ENCODE results near the gene DHRS7B. TPM values are rescaled to one million over a fixed set of nuclear protein-coding genes. Genes with fewer than 3 reads are reported as not detected.
"Not testable (repeated sequence)": the region's sequence is repeated elsewhere in the genome, so short reads cannot be mapped to it uniquely, and the experiment has no call there.

The DHRS7B gene
- total RNA-seq, 2 experiments from 2014 or later, result 18.8 to 19.0 TPM

DNA sequence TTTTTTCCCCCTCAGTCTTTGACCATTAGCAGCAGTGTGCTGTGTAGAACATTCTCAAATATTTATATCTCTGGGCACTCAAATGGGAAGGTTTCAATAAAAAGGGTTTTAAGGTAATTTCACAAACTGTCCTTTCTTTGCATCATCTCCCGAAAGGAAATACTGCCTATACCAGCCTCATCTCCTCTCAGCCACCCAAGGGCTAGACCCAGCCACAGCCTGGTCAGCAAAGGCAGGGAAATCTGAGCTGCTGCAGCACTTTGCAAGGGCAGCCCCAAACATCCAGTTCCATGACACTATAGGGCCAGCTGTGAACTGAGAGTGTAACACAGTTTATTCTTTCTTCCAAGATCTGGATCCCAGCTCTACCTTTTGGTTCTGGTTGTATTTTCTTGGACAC lies 58.3 kb downstream of the DHRS7B start:
- Mint-ChIP-seq H3K9me3 (ENCODE audit: low read depth) (no peaks in the 10 kb centered on the region), H3K4me3 (no peak overlapping the region), H3K27ac (no peak overlapping the region), H3K27me3 (no peaks in the 10 kb centered on the region), H3K4me1 (peaks cover 5% of the 10 kb centered on the region), H3K36me3 (peaks cover 6% of the 10 kb centered on the region)
- ATAC-seq (no peak), DNase-seq (no peak)
- CTCF ChIA-PET, result interaction anchor here (1.3 kb wide), 1 partner anchor 9 kb away, joined by 3 read pairs; no protein-coding TSS in a partner anchor

DNA sequence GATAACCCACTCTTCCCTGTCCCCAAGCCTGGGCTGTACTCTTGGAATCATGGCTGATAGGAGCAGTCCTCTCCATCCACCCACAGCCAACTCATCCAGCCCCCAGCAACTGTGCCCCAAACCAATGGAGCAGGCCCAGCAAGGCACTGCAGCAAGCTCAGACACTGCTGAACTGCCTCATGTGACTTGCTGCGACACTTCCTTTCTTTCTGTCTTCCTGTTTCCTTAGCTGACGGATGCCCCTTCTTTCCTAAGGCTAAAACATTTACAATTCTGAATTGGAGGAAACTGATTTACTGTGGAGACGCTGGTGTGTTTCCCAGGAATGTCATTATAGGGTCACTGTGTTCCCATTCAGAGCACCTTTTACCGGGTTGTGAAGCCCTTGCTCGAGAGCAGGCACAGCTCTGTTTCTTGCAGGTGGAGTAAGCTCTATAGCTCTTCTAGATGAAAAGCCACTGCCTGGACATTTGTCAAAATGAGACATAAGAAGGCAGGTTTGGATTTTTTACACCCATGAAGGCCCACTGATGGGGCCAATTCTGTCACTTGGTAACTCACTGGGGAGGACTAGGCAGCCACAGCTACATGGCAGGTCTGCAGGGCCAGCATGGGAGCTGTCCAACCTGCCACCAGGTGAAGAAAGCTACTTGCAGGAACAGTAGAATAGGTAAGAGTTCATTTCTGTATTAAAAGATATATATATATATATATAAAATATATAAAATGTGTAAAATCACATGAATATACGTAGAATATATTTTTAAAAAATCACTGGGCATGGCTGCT lies 59.8 kb downstream of the DHRS7B start:
- Mint-ChIP-seq H3K9me3 (ENCODE audit: low read depth) (no peaks in the 10 kb centered on the region), H3K36me3 (peaks cover 8% of the 10 kb centered on the region), H3K4me1 (peaks cover 5% of the 10 kb centered on the region), H3K27ac (no peak overlapping the region), H3K4me3 (no peak overlapping the region), H3K27me3 (no peaks in the 10 kb centered on the region)
- ATAC-seq, result no peak
- DNase-seq, result no peak
- CTCF ChIA-PET, result no interaction called here

DNA sequence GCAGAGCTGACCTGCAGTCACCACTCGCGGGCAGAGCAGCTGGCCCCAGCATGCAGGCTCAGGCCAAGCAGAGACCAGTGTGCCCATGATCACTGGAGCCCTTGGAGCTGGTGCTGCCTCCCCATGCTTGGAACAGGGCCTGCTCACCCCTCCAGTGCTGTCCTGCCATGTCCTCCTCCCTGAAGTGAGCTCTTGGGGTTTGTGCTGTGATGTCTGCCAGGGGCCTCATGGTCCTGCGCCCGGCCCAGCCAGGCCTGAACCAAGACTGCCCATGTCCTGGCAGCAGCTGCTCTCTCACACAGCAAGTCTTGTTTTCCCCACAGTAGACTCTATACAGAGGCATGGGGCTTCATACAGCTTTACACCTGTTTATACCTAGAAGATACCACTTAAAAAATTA lies 62.6 kb downstream of the DHRS7B start:
- ATAC-seq, result no peak
- CTCF ChIA-PET, result interaction anchor here (0.7 kb wide), 1 partner anchor 92 kb away, joined by 3 read pairs; no protein-coding TSS in a partner anchor
- H3K27me3 Mint-ChIP-seq, result no peaks in the 10 kb centered on the region
- peaks cover 7% of the 10 kb centered on the region for H3K36me3 Mint-ChIP-seq
- peaks cover 17% of the 10 kb centered on the region for H3K4me1 Mint-ChIP-seq
- no peak overlapping the region for H3K27ac Mint-ChIP-seq
- no peak overlapping the region for H3K4me3 Mint-ChIP-seq
- DNase-seq, result no peak
- no peaks in the 10 kb centered on the region for H3K9me3 Mint-ChIP-seq (ENCODE audit: low read depth)

- Mint-ChIP-seq H3K4me3 (no peak overlapping the region), H3K9me3 (ENCODE audit: low read depth) (no peaks in the 10 kb centered on the region), H3K4me1 (peaks cover 18% of the 10 kb centered on the region), H3K27ac (no peak overlapping the region), H3K27me3 (no peaks in the 10 kb centered on the region), H3K36me3 (peaks cover 7% of the 10 kb centered on the region)
- CTCF ChIA-PET, result interaction anchor here (0.7 kb wide), 1 partner anchor 92 kb away, joined by 3 read pairs; no protein-coding TSS in a partner anchor
- no peak for ATAC-seq
- no peak for DNase-seq
Observed at GRCh38 chr17:21190078-21190477, 63.3 kb downstream of the DHRS7B start.

- no peaks in the 10 kb centered on the region for H3K9me3 Mint-ChIP-seq (ENCODE audit: low read depth)
- ATAC-seq (no peak), DNase-seq (no peak)
- CTCF ChIA-PET, result no interaction called here
- peaks cover 6% of the 10 kb centered on the region for H3K36me3 Mint-ChIP-seq
- no peak overlapping the region for H3K4me3 Mint-ChIP-seq
- H3K27me3 Mint-ChIP-seq, result no peaks in the 10 kb centered on the region
- H3K27ac Mint-ChIP-seq, result no peak overlapping the region
- peaks cover 18% of the 10 kb centered on the region for H3K4me1 Mint-ChIP-seq
Observed at GRCh38 chr17:21191698-21192097, 64.9 kb downstream of the DHRS7B start.

DNA sequence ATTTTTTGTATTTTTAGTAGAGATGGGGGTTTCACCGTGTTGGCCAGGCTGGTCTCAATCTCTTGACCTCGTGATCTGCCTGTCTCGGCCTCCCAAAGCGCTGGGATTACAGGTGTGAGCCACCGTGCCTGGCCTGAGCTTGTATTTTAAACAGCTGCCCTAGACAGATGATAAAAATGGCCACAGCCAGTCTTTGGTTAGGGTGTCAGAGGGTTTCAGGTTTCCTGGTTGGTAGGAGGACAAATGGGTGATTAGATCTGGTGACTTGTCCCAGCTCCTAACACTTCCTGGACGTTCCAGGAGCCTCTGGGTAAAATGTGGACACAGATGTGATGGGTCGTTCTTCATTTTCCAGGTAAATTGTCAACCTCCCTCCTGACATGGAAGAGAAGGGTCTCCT lies 65.7 kb downstream of the DHRS7B start:
- CTCF ChIA-PET, H3K27ac Mint-ChIP-seq: not testable (repeated sequence)

DNA sequence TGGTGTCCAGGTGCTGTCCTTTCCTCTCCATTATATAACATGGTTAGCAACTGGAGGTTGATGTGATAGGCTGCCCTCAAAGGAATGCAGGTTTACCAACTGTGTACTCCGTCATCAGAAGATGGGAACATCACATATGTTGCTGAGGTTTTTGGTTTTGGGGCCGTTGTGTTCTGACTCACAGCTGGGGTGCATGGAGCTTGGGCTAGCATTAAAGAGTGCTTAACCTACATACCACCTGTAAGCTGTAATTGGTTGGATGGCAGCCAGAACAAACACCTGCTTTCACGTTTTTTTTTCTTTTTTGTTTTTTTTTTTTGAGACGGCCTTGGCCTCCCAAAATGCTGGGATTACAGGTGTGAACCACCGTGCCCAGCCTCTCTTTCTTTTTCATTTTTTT lies 66.3 kb downstream of the DHRS7B start:
- DNase-seq (peak; percentile 51), ATAC-seq (peak; percentile 69)
- Mint-ChIP-seq H3K27ac (no peak overlapping the region), H3K4me3 (no peak overlapping the region), H3K36me3 (peaks cover 19% of the 10 kb centered on the region), H3K4me1 (peaks cover 18% of the 10 kb centered on the region), H3K9me3 (ENCODE audit: low read depth) (no peaks in the 10 kb centered on the region), H3K27me3 (no peaks in the 10 kb centered on the region)
- CTCF ChIA-PET, result interaction anchor here (2.5 kb wide), 1 partner anchor 74 kb away, joined by 7 read pairs; no protein-coding TSS in a partner anchor

More for the DNA sequence above, 65.7 kb downstream of the DHRS7B start:
- peaks cover 18% of the 10 kb centered on the region for H3K4me1 Mint-ChIP-seq
- H3K36me3 Mint-ChIP-seq, result peaks cover 13% of the 10 kb centered on the region
- not testable (repeated sequence) for H3K4me3 Mint-ChIP-seq; H3K27me3 Mint-ChIP-seq; DNase-seq; H3K9me3 Mint-ChIP-seq (ENCODE audit: low read depth); ATAC-seq

DNA sequence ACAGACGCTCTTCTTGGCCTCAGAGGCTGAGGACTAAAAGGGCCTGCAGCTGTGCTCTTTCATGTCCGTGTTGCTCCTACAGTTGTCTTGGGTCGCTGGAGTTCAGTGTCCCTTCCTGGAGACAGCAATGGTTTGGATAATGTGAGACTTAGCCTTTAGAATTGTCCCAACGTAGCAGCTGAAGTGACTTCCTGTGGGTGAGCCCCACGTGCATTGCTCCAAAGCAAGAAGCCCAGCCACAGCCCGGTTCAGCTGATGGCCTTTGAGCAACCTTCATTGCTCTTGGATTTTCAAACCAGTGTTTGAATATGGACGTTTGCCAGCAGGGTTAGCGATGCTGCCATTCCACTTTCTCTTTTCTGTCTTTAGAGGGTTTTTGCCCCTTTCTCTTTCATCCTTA lies 67.5 kb downstream of the DHRS7B start:
- ATAC-seq (no peak), DNase-seq (no peak)
- H3K4me1 Mint-ChIP-seq, result peaks cover 18% of the 10 kb centered on the region
- peaks cover 26% of the 10 kb centered on the region for H3K36me3 Mint-ChIP-seq
- H3K9me3 Mint-ChIP-seq (ENCODE audit: low read depth), result no peaks in the 10 kb centered on the region
- no peak overlapping the region for H3K4me3 Mint-ChIP-seq
- no peaks in the 10 kb centered on the region for H3K27me3 Mint-ChIP-seq
- CTCF ChIA-PET, result interaction anchor here (1.3 to 2.5 kb wide), 2 partner anchors 9 to 75 kb away, joined by 3 to 7 read pairs; no protein-coding TSS in a partner anchor
- no peak overlapping the region for H3K27ac Mint-ChIP-seq

DNA sequence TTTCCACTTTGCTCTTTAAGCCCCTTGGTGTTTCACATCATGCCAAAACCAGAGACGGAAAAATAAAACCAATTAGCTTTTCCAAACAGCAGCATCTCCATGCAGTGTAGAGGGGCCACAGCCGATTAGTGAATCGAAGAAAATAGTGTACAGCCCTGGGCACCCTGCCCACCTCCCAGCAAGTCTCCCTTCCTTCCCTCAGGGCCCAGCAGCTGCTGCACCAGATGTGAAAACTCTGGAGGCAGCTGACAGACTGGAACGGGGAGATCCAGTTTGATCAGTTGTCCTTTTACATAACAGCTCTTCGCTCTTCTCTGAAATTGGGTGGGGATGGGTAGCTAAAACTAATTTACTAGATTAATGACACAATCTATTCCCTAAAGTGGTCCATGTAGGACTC lies 67.9 kb downstream of the DHRS7B start:
- CTCF ChIA-PET, result interaction anchor here (1.3 to 2.5 kb wide), 2 partner anchors 10 to 75 kb away, joined by 3 to 7 read pairs; no protein-coding TSS in a partner anchor
- DNase-seq (no peak), ATAC-seq (no peak)
- Mint-ChIP-seq H3K4me1 (peaks cover 18% of the 10 kb centered on the region), H3K27me3 (no peaks in the 10 kb centered on the region), H3K9me3 (ENCODE audit: low read depth) (no peaks in the 10 kb centered on the region), H3K36me3 (peaks cover 26% of the 10 kb centered on the region), H3K27ac (no peak overlapping the region), H3K4me3 (no peak overlapping the region)

GRCh38 chr17:21196126-21196525 lies 69.4 kb downstream of the DHRS7B start:
- Mint-ChIP-seq H3K9me3 (ENCODE audit: low read depth) (no peaks in the 10 kb centered on the region), H3K4me3 (no peak overlapping the region)
- CTCF ChIA-PET, result interaction anchor here (1.2 kb wide), 1 partner anchor 17 kb away, joined by 3 read pairs; no protein-coding TSS in a partner anchor

DNA sequence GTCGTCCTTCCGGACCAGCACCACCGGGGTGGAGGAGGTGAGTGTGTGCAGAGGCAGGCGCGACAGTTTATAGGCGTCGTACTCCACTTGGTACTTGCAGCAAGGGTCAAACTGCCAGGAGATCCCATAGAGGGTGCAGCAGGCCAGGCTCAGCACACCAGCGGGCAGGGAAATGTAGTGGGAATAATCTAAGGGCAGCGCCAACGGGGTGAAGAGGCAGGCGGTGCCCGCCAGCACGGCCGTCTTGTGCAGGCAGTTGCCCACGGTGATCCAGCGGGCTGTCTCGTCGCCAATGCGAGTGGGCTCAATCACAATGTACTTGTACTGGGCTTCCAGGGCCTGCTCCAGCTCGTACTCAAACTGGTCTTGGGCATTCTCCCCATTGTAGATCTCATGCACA lies 71.6 kb downstream of the DHRS7B start:
- H3K36me3 Mint-ChIP-seq, result peaks cover 22% of the 10 kb centered on the region
- no peaks in the 10 kb centered on the region for H3K9me3 Mint-ChIP-seq (ENCODE audit: low read depth)
- no peak overlapping the region for H3K27ac Mint-ChIP-seq
- no peak for ATAC-seq
- no peak for DNase-seq
- H3K4me1 Mint-ChIP-seq, result peaks cover 12% of the 10 kb centered on the region
- H3K27me3 Mint-ChIP-seq, result no peaks in the 10 kb centered on the region
- CTCF ChIA-PET, result interaction anchor here (0.6 kb wide), 1 partner anchor 48 kb away, joined by 3 read pairs; no protein-coding TSS in a partner anchor
- H3K4me3 Mint-ChIP-seq, result no peak overlapping the region

More at GRCh38 chr17:21196126-21196525, 69.4 kb downstream of the DHRS7B start:
- DNase-seq, result no peak
- no peaks in the 10 kb centered on the region for H3K27me3 Mint-ChIP-seq
- no peak for ATAC-seq
- peaks cover 24% of the 10 kb centered on the region for H3K36me3 Mint-ChIP-seq
- H3K4me1 Mint-ChIP-seq, result peaks cover 24% of the 10 kb centered on the region
- H3K27ac Mint-ChIP-seq, result no peak overlapping the region

DNA sequence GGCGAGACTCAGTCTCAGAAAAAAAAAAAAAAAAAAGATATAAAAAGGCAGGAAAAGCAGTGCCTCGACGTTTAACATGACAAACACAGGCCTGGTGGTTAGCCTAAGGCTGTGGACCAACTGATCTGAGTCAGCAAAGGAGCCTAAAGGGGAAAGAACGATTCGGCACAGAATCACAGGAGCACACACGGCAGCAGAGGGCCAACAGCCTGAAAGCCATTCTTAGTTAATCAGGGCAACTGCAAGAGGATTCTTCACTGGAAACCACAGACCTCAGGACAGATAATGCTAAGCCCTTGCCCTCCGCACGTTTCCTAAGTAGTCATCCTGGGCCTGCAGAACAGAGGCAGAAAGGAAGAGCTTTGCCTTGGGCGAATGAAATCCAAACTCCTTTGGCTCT lies 72.5 kb downstream of the DHRS7B start:
- peaks cover 22% of the 10 kb centered on the region for H3K36me3 Mint-ChIP-seq
- no peak for ATAC-seq
- CTCF ChIA-PET, result interaction anchor here (0.6 kb wide), 1 partner anchor 47 kb away, joined by 3 read pairs; no protein-coding TSS in a partner anchor

GRCh38 chr17:21199856-21200255 lies 73.1 kb downstream of the DHRS7B start:
- Mint-ChIP-seq H3K27me3 (no peaks in the 10 kb centered on the region), H3K27ac (no peak overlapping the region), H3K4me3 (no peak overlapping the region), H3K36me3 (peaks cover 20% of the 10 kb centered on the region), H3K4me1 (peaks cover 7% of the 10 kb centered on the region), H3K9me3 (ENCODE audit: low read depth) (no peaks in the 10 kb centered on the region)
- DNase-seq (no peak), ATAC-seq (no peak)
- CTCF ChIA-PET, result no interaction called here

More for the DNA sequence above, 72.5 kb downstream of the DHRS7B start:
- no peaks in the 10 kb centered on the region for H3K9me3 Mint-ChIP-seq (ENCODE audit: low read depth)
- H3K27me3 Mint-ChIP-seq, result no peaks in the 10 kb centered on the region
- no peak overlapping the region for H3K4me3 Mint-ChIP-seq
- no peak for DNase-seq
- peaks cover 7% of the 10 kb centered on the region for H3K4me1 Mint-ChIP-seq
- H3K27ac Mint-ChIP-seq, result no peak overlapping the region

All from activated CD8-positive, alpha-beta memory T cell treated with anti-CD3 and anti-CD28 coated beads, Interleukin-2, amount 10 ng/mL, durations not matched to agents 7 days and 5 days (primary cell).